Mesendoderm (in vitro differentiated cells): Measurements from ENCODE around the gene SLC6A7.
A peak's percentile ranks its signal among the peaks of the same experiment; 100 is the strongest.

Experiments used
- DNase-seq: peaks from one replicate; pipeline ENCODE4 v3.0.0; 2013
- H2AK5ac ChIP-seq: 2 replicates; pipeline ENCODE4 v1.6.1; 2013; ENCODE audit warnings: low read length, inconsistent platforms
- H2BK120ac ChIP-seq: 2 replicates; pipeline ENCODE4 v1.6.1; 2013; ENCODE audit warnings: low read depth, mild to moderate bottlenecking, low read length, moderate library complexity, mixed read lengths
- H2BK15ac ChIP-seq: replicated peaks from 2 replicates; pipeline ENCODE4 v1.6.1; 2013; ENCODE audit warnings: low read depth, mild to moderate bottlenecking, moderate library complexity
- H2BK5ac ChIP-seq: 2 replicates; pipeline ENCODE4 v1.6.1; 2013; ENCODE audit warnings: low read length, inconsistent platforms
- H3K18ac ChIP-seq: 2 replicates; pipeline ENCODE4 v1.6.1; 2013; ENCODE audit warnings: mild to moderate bottlenecking, low read length, mixed read lengths
- H3K23ac ChIP-seq: one replicate; pipeline ENCODE4 v1.6.1; 2013; ENCODE audit warnings: low read length
- H3K27ac ChIP-seq: 2 replicates; pipeline ENCODE4 v1.5.1; 2013; ENCODE audit warnings: low read depth, mild to moderate bottlenecking, inconsistent platforms, low read length, moderate library complexity
- H3K27me3 ChIP-seq: 2 replicates; pipeline ENCODE4 v1.6.1; 2013; ENCODE audit warnings: low read length, control low read depth, mild to moderate bottlenecking, inconsistent platforms; ENCODE audit not compliant: insufficient read depth, poor library complexity
- H3K36me3 ChIP-seq: 2 replicates; pipeline ENCODE4 v1.6.1; 2013; ENCODE audit warnings: low read length, inconsistent platforms; ENCODE audit not compliant: control insufficient read depth, insufficient read depth
- H3K4ac ChIP-seq: one replicate; pipeline ENCODE4 v1.6.1; 2013; ENCODE audit warnings: low read depth, mild to moderate bottlenecking, low read length, moderate library complexity
- H3K4me1 ChIP-seq: 2 replicates; pipeline ENCODE4 v1.6.1; 2013; ENCODE audit warnings: low read depth, low read length, inconsistent platforms; ENCODE audit not compliant: control insufficient read depth
- H3K4me2 ChIP-seq: 2 replicates; pipeline ENCODE4 v1.6.1; 2013; ENCODE audit warnings: low read length
- H3K4me3 ChIP-seq: 2 replicates; pipeline ENCODE4 v1.5.1; 2013; ENCODE audit warnings: mild to moderate bottlenecking, low read length
- H3K56ac ChIP-seq: one replicate; pipeline ENCODE4 v1.6.1; 2013; ENCODE audit warnings: low read length
- H3K79me1 ChIP-seq: 2 replicates; pipeline ENCODE4 v1.6.1; 2013; ENCODE audit warnings: low read length, inconsistent platforms
- H3K79me2 ChIP-seq: 2 replicates; pipeline ENCODE4 v1.6.1; 2013; ENCODE audit warnings: mild to moderate bottlenecking, low read length; ENCODE audit not compliant: control insufficient read depth, insufficient read depth
- H3K9ac ChIP-seq: 2 replicates; pipeline ENCODE4 v1.6.1; 2013; ENCODE audit warnings: low read length, inconsistent platforms
- H4K5ac ChIP-seq: one replicate; pipeline ENCODE4 v1.6.1; 2013; ENCODE audit warnings: low read length
- H4K8ac ChIP-seq: one replicate; pipeline ENCODE4 v1.6.1; 2013; ENCODE audit warnings: low read depth, mild to moderate bottlenecking, control low read depth, low read length, moderate library complexity
- WGBS: extraction: QIAGEN DNeasy Blood & Tissue Kit; methylation state at CpG from one replicate; pipeline ENCODE4 v1.1.7; 2013; ENCODE audit warnings: low lambda C conversion rate, missing lambda C conversion rate; ENCODE audit not compliant: insufficient coverage; ENCODE audit errors: extremely low coverage; 5-methylcytosine and 5-hydroxymethylcytosine counted together

SLC6A7 gene

GRCh38 chr5:150190503-150190979 is 679 bp downstream of the SLC6A7 start:
- Histone ChIP-seq H3K27me3 (peaks cover 16% of the 10 kb centered on the region), H2BK120ac (no peak overlapping the region), H4K5ac (no peak overlapping the region), H2BK15ac (no peak overlapping the region), H2AK5ac (no peak overlapping the region), H3K56ac (no peak overlapping the region), H3K79me2 (no peaks in the 10 kb centered on the region), H3K18ac (no peak overlapping the region), H3K36me3 (no peaks in the 10 kb centered on the region), H3K4me3 (no peak overlapping the region), H4K8ac (no peak overlapping the region), H2BK5ac (no peak overlapping the region), H3K79me1 (no peaks in the 10 kb centered on the region), H3K4me1 (peaks cover 9% of the 10 kb centered on the region), H3K9ac (no peak overlapping the region), H3K4me2 (peak overlapping the region; percentile 46), H3K27ac (no peak overlapping the region), H3K23ac (no peak overlapping the region), H3K4ac (no peak overlapping the region)
- no CpG with 5 or more reads among the region's 16 CpGs for WGBS
- peak; percentile 29 for DNase-seq

GRCh38 chr5:150190987-150191386 is 1.1 kb downstream of the SLC6A7 start:
- Histone ChIP-seq H2BK15ac (no peak overlapping the region), H3K4me1 (peaks cover 6% of the 10 kb centered on the region), H3K4me3 (no peak overlapping the region), H3K56ac (no peak overlapping the region), H2BK120ac (no peak overlapping the region), H3K79me1 (no peaks in the 10 kb centered on the region), H2BK5ac (no peak overlapping the region), H4K8ac (no peak overlapping the region), H4K5ac (no peak overlapping the region), H3K9ac (no peak overlapping the region), H3K27ac (no peak overlapping the region), H3K23ac (no peak overlapping the region), H3K4me2 (no peak overlapping the region), H3K36me3 (no peaks in the 10 kb centered on the region), H2AK5ac (no peak overlapping the region), H3K27me3 (peaks cover 16% of the 10 kb centered on the region), H3K18ac (no peak overlapping the region), H3K79me2 (no peaks in the 10 kb centered on the region), H3K4ac (no peak overlapping the region)
- DNase-seq: peak; percentile 14
- no CpG with 5 or more reads among the region's 2 CpGs for WGBS

DNA sequence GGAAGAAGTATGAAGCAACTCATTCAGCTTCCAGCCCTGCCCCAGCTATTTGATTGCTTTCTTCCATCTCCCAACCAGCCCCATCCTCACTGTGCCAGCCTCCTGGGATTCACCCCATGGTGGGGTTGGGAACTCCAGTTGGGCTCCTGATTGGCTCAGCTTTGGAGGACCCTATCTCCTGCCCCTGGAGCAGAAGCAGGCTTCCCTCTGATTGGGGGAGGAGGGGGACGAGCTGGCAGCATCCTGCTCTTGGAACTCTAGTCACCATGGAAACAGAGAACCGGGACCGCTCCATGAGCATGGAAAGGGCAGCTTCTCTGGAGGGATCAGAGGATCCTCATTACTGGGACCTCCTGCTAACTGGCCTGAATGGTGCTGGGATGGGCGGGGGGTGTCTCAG is 2.6 kb downstream of the SLC6A7 start:
- no peak overlapping the region for H2BK15ac ChIP-seq
- H4K8ac ChIP-seq: no peak overlapping the region
- DNase-seq: peak; percentile 14
- H3K27me3 ChIP-seq: peaks cover 16% of the 10 kb centered on the region
- H3K23ac ChIP-seq: no peak overlapping the region
- H3K79me2 ChIP-seq: no peaks in the 10 kb centered on the region
- no peak overlapping the region for H2BK5ac ChIP-seq
- no peak overlapping the region for H3K27ac ChIP-seq
- no peaks in the 10 kb centered on the region for H3K36me3 ChIP-seq
- H2AK5ac ChIP-seq: no peak overlapping the region
- H4K5ac ChIP-seq: no peak overlapping the region
- H3K4me2 ChIP-seq: no peak overlapping the region
- H2BK120ac ChIP-seq: no peak overlapping the region
- no peaks in the 10 kb centered on the region for H3K4me1 ChIP-seq
- H3K4ac ChIP-seq: no peak overlapping the region
- H3K56ac ChIP-seq: no peak overlapping the region
- H3K18ac ChIP-seq: no peak overlapping the region
- H3K9ac ChIP-seq: no peak overlapping the region
- H3K79me1 ChIP-seq: no peaks in the 10 kb centered on the region
- no CpG with 5 or more reads among the region's 4 CpGs for WGBS
- no peak overlapping the region for H3K4me3 ChIP-seq

DNA sequence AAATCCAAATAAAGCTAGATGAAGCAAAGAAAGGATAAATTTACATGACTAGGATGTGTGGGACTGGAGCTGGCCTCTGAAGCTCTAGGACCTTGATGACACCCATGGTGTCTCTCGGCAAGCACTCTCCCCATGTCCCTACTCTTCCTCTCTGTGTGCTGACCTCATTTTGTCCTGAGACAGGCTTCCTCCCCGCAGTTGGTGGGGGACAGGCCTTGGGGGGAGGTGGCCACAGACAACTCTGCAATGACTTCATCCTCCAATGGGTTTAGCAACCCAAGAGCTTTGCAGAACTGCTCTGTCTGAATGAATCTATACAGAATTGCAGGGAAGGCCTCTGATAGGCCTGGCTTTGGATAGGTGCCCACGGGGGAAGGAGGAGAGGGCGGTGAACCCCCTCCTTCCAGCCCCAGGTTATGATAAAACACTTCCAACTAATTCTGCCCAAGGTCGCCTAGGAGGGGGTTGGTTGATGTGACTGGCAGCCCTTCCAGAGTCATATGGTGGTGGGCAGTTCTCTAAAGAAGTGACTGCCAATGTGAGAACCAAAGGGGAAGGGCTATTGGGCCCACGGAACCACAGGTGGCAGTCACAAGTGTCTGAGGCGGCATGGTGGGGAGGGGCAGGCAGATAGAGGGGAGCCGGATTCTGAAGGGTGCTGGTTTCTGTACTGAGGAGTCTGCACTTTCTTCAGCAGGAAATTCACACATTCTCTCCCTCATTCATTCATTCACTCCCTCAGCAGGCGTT is 6.0 kb downstream of the SLC6A7 start:
- Histone ChIP-seq H2BK120ac (no peak overlapping the region), H3K23ac (no peak overlapping the region), H3K4ac (no peak overlapping the region), H3K79me2 (no peaks in the 10 kb centered on the region), H3K18ac (no peak overlapping the region), H3K9ac (no peak overlapping the region), H2AK5ac (no peak overlapping the region), H2BK5ac (no peak overlapping the region), H3K27ac (no peak overlapping the region), H3K56ac (no peak overlapping the region), H4K5ac (no peak overlapping the region), H2BK15ac (no peak overlapping the region), H3K79me1 (no peaks in the 10 kb centered on the region), H3K27me3 (no peaks in the 10 kb centered on the region), H3K4me3 (no peak overlapping the region), H4K8ac (no peak overlapping the region), H3K36me3 (no peaks in the 10 kb centered on the region), H3K4me1 (no peaks in the 10 kb centered on the region), H3K4me2 (no peak overlapping the region)
- no CpG with 5 or more reads among the region's 9 CpGs for WGBS
- no peak for DNase-seq

GRCh38 chr5:150196514-150196913 is 6.7 kb downstream of the SLC6A7 start:
- Histone ChIP-seq H3K4me1 (no peaks in the 10 kb centered on the region), H4K8ac (no peak overlapping the region), H3K4me3 (no peak overlapping the region), H2BK120ac (no peak overlapping the region), H3K4me2 (no peak overlapping the region), H4K5ac (no peak overlapping the region), H2BK5ac (no peak overlapping the region), H3K23ac (no peak overlapping the region), H3K36me3 (no peaks in the 10 kb centered on the region), H3K27ac (no peak overlapping the region), H2BK15ac (no peak overlapping the region), H3K79me1 (no peaks in the 10 kb centered on the region), H3K27me3 (no peaks in the 10 kb centered on the region), H3K4ac (no peak overlapping the region), H3K9ac (no peak overlapping the region), H3K79me2 (no peaks in the 10 kb centered on the region), H2AK5ac (no peak overlapping the region), H3K56ac (no peak overlapping the region), H3K18ac (no peak overlapping the region)
- no peak for DNase-seq
- no CpG with 5 or more reads among the region's 5 CpGs for WGBS

DNA sequence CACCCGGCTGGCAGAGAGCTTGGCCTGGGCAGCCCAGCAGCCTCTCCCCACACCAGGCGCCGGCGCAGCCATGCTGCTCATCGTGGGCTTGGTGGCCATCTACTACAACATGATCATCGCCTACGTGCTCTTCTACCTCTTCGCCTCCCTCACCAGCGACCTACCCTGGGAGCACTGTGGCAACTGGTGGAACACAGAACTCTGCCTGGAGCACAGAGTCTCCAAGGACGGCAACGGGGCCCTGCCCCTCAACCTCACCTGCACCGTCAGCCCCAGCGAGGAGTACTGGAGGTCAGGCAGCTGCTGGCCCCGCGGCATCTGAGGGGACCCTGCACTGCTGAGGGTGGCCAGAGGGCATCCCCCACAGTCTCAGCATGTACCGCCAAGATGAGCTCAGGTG is 7.1 kb downstream of the SLC6A7 start:
- H3K79me1 ChIP-seq: no peaks in the 10 kb centered on the region
- no peak overlapping the region for H3K27ac ChIP-seq
- no peaks in the 10 kb centered on the region for H3K4me1 ChIP-seq
- no peak overlapping the region for H2BK120ac ChIP-seq
- WGBS: no CpG with 5 or more reads among the region's 16 CpGs
- no peaks in the 10 kb centered on the region for H3K36me3 ChIP-seq
- H4K8ac ChIP-seq: no peak overlapping the region
- no peak overlapping the region for H3K18ac ChIP-seq
- no peak overlapping the region for H2AK5ac ChIP-seq
- H3K4me3 ChIP-seq: no peak overlapping the region
- no peak overlapping the region for H3K9ac ChIP-seq
- H3K56ac ChIP-seq: no peak overlapping the region
- no peak overlapping the region for H2BK5ac ChIP-seq
- H3K79me2 ChIP-seq: no peaks in the 10 kb centered on the region
- H3K27me3 ChIP-seq: no peaks in the 10 kb centered on the region
- H4K5ac ChIP-seq: no peak overlapping the region
- H3K23ac ChIP-seq: no peak overlapping the region
- no peak overlapping the region for H3K4ac ChIP-seq
- no peak overlapping the region for H2BK15ac ChIP-seq
- no peak overlapping the region for H3K4me2 ChIP-seq
- no peak for DNase-seq
